Adrenal gland (tissue), 12 donors: ENCODE results near the gene PITHD1. TPM values are rescaled to one million over a fixed set of nuclear protein-coding genes. Genes with fewer than 3 reads are reported as not detected.

Experiments
- DNase-seq, 7 donors: peaks; one replicate each; pipeline ENCODE4 v3.0.0-alpha.2; 2019 to 2020
- H3K27ac ChIP-seq, 5 donors: fragments of 200-600 bp; sonication (generic) in 4 of 5; 1 replicate in 3 of 5; 2 replicates in 2 of 5; pipeline versions ENCODE4 v1.5.1 to v1.8.0; 2016 to 2020; ENCODE audit warnings: mild to moderate bottlenecking in 1 of 5
- H3K27me3 ChIP-seq: fragments of 200-600 bp; 2 replicates; pipeline ENCODE4 v1.8.0; 2021
- H3K36me3 ChIP-seq, 2 donors: fragments of 200-600 bp; replicated peaks in 1 of 2; 1 replicate in 1 of 2; 2 replicates in 1 of 2; pipeline versions ENCODE4 v1.5.1 to v1.8.0; 2018 to 2022
- H3K4me1 ChIP-seq, 2 donors: fragments of 200-600 bp; replicated peaks in 1 of 2; 1 replicate in 1 of 2; 2 replicates in 1 of 2; pipeline versions ENCODE4 v1.5.1 to v1.8.0; 2018 to 2021
- H3K4me3 ChIP-seq, 4 donors: fragments of 200-600 bp; sonication (generic) in 3 of 4; one replicate each; pipeline ENCODE4 v1.5.1; 2016 to 2018
- H3K9me3 ChIP-seq, 3 donors: fragments of 200-600 bp; sonication (generic) in 1 of 3; replicated peaks in 1 of 3; 1 replicate in 2 of 3; 2 replicates in 1 of 3; pipeline versions ENCODE4 v1.5.1 to v1.8.0; 2016 to 2021
- POLR2A ChIP-seq, 2 donors: fragments of 450-650 bp; IDR thresholded peaks; one replicate each; pipeline ENCODE4 v1.6.1; 2017; ENCODE audit warnings: antibody characterized with exemption in 2 of 2, mild to moderate bottlenecking in 2 of 2, moderate library complexity in 1 of 2
- WGBS, 4 donors: extraction: QIAGEN DNeasy Blood & Tissue Kit in 2 of 4; methylation state at CpG; one replicate each; pipeline versions ENCODE4 v1.1.5 to v1.1.7; 2013 to 2017; 5-methylcytosine and 5-hydroxymethylcytosine counted together
- intact Hi-C, 2 donors: fragments of 100-400 bp; cut with DNase I; formaldehyde crosslinking; loops; one replicate each; pipeline versions ENCODE4 v1.14.1 to v1.15.0; 2022 to 2023
- polyA plus RNA-seq, 3 donors: library from polyadenylated mRNA; stranded (reverse); fragments of 200-250 nt in 2 of 3; fragments of 350-450 nt in 1 of 3; fragmentation: Illumina TruSeq in 1 of 3; extraction: RNeasy Lipid Tissue Mini Kit (QIAGEN cat#74804) in 1 of 3; gene quantifications; one replicate each; pipeline ENCODE4 v1.2.3, GENCODE V29; 2013 to 2014
- total RNA-seq, 9 donors: library from RNA; depleted of rRNA in 4 of 9; stranded (reverse); fragments of >200 nt in 4 of 9; fragments of 120-200 nt in 1 of 9; fragmentation: NEBNext Ultra II Directional in 1 of 9; extraction: Animal tissue kit (Norgen Biotek cat#: 25700) in 1 of 9; gene quantifications; one replicate each; pipeline versions ENCODE4 v1.1.0 to v1.2.4, GENCODE V29; 2013 to 2023
- TF ChIP-seq, protein P1 (sequence below), 6 experiments: fragments of 450-650 bp in 4 of 6; fragments of 200-600 bp in 2 of 6; sonication (generic) in 1 of 6; IDR thresholded peaks; 1 replicate in 5 of 6; 2 replicates in 1 of 6; pipeline versions ENCODE4 v1.5.1 to v1.8.0; 2016 to 2021; ENCODE audit warnings: antibody characterized with exemption in 6 of 6, mild to moderate bottlenecking in 2 of 6, moderate library complexity in 1 of 6
- donor health status: healthy with polysubstance abuse.
- donor health status: Bipolar disorder and iron deficiency.
- donor health status: DM: yes; HTN: yes; CAD: no.
- donor health status: DM: no; HTN: no; CAD: no.
- donor health status: DM: no; HTN: no; CAD: no.
- donor health status: DM: yes; HTN: yes; CAD: no.

The PITHD1 gene
- total and polyA plus RNA-seq, 12 donors, result 41.9 to 104 (median 63.0) TPM

DNA sequence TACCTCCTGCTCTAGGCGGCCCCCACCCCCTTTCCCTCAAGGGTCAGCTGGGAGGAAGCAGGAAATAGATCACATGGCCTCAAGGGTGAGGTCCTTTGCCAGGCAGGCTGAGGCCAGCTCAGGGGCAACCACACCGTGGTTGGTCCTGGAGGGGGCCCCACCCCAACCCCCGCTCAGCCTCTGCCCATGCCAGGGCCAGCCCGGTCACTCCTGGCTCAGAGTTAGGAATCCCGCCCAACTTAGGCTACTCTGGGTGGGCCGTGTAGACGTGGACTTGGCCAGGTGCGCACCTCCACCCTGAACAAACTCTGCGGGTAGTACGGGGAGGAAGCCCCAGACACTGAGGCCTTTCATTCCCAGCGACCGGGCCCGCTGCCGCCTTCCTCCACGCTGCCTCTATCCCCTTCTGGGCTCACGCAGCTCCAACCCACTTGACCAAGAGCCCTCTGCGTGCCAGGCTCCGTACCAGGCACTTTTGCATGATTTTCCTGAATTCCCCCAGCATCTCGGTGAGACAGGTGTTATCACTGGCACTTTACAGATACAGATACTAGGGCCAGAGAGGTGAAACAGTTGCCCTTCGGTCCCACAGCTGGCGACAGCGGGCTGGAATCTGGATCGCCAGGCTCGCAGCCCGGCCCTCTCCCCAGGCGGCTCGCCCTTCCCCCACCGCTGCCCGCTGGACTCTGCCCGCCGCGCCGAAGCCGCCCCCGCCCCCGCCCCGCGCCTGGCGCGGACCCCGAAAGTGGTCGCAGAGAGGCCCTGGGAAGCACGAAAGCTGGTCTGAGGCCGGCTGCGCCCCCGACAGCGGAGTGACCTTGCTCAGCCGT lies 21.6 kb downstream of the PITHD1 start:
- TF ChIP-seq, protein P1, sequence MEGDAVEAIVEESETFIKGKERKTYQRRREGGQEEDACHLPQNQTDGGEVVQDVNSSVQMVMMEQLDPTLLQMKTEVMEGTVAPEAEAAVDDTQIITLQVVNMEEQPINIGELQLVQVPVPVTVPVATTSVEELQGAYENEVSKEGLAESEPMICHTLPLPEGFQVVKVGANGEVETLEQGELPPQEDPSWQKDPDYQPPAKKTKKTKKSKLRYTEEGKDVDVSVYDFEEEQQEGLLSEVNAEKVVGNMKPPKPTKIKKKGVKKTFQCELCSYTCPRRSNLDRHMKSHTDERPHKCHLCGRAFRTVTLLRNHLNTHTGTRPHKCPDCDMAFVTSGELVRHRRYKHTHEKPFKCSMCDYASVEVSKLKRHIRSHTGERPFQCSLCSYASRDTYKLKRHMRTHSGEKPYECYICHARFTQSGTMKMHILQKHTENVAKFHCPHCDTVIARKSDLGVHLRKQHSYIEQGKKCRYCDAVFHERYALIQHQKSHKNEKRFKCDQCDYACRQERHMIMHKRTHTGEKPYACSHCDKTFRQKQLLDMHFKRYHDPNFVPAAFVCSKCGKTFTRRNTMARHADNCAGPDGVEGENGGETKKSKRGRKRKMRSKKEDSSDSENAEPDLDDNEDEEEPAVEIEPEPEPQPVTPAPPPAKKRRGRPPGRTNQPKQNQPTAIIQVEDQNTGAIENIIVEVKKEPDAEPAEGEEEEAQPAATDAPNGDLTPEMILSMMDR (IDR thresholded peaks at IDR 0.05), result no peak
- TF ChIP-seq POLR2A (IDR thresholded peaks at IDR 0.05), result peak in 1 of 2 donors; percentile 79
- H3K27ac ChIP-seq, result peak overlapping the region; percentile 42 to 88 (median 85)
- peaks cover 0 to 25% of the 10 kb centered on the region in 2 donors for H3K36me3 ChIP-seq
- 0 to 3% (median 2%) methylated on average over 10 to 48 of the region's 48 CpGs for WGBS, 4 donors
- H3K4me1 ChIP-seq, result peaks cover 11 to 20% of the 10 kb centered on the region in 2 donors
- intact Hi-C loops, result loop anchor here in 1 of 2 donors (10.0 kb wide), 1 partner anchor 65 kb away; the partner anchor contains the start of gene FUCA1
- H3K27me3 ChIP-seq, result no peaks in the 10 kb centered on the region
- H3K9me3 ChIP-seq, result no peaks in the 10 kb centered on the region
- peak; percentile 61 to 89 (median 87) for DNase-seq
- peak overlapping the region; percentile 16 to 60 (median 52) for H3K4me3 ChIP-seq

DNA sequence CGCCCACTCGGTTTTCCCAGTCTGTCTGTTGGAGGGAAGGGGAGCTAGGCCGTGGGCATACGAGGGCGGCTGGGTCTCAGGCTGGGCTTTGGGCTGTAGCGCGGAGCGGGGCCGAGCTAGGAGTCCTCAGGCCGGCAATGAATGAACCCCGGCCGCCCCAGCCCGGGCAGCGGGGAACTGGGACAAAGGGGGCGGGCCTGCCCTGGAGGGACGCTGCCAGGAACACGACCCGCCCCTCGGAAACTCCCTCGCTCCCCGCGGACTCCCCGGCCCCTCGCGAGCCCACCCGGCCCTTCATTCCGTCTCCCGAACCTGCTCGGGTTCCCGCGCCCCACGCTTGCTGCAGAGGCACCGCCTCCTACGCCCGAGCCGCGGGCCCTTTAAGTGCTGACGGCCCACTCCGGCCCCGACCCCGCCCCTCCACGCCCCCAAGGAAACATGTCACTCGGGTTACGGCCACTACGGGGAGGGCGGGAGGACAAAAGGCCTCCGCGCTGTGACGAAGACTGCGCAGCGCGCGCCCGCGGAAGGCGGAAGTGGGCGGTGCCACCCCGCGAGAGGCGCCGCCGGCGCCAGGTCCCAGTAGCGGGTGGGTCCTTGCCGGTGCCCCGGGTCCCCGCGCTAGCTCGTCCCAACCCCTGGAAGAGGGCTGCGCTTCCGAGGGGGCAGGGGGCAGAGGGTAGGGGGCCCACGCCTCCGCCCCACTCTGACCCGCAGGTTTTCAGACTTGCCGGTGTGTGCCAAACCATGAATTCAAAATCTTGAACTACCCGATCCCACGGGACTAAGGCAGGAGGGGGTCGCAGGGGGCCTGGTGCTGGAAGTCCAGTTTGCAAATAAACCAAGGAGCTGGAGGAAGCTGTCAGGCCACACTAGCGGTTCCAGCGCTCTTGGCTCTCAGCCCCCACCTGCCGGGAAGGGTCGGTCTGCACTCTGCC lies 22.5 kb downstream of the PITHD1 start, which contains the start of gene GALE:
GALE (minus strand) TSS at position 355 of the 938 bp plus-strand sequence. CDS start 1,747 bp downstream, outside the sequence.
- TF ChIP-seq, protein P1 (IDR thresholded peaks at IDR 0.05), result no peak
- peak; percentile 25 to 74 for TF ChIP-seq POLR2A (IDR thresholded peaks at IDR 0.05)
- Histone ChIP-seq H3K9me3 (no peaks in the 10 kb centered on the region), H3K36me3 (peaks cover 0 to 20% of the 10 kb centered on the region in 2 donors), H3K4me3 (peak within 1 kb of the TSS; percentile 43 to 78 (median 60)), H3K27me3 (no peaks in the 10 kb centered on the region), H3K4me1 (peaks cover 11 to 20% of the 10 kb centered on the region in 2 donors), H3K27ac (peak within 1 kb of the TSS; percentile 42 to 88 (median 85))
- peak; percentile 97 to 98 (median 98) for DNase-seq
- 0 to 1% (median 0%) methylated on average over 9 to 82 of the region's 82 CpGs for WGBS, 4 donors
- intact Hi-C loops, result loop anchor here in 1 of 2 donors (10.0 kb wide), 1 partner anchor 64 kb away; the partner anchor contains the start of gene FUCA1

DNA sequence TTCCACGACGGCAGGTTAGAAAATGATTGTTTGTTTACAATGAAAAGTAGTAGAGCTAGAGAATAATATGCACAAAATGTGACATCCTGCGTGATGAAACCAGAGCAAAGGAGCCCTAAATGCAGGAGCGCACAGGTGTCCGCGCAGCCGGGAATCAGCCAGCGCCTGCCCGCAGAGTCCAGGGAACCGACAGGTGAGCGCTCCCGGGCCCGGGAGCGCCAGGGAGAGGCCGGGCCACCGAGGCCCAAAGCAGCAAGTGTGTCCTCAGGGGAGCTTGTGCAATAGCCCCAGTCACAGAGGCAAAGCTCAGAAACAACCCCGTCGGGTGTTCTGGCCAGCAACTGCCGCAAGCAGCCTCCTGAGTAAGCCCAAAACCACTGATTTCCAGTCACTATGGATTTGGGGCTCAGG lies 23.1 kb downstream of the PITHD1 start:
- peak overlapping the region in 4 of 5 donors; percentile 84 to 88 (median 86) for H3K27ac ChIP-seq
- H3K9me3 ChIP-seq, result no peaks in the 10 kb centered on the region
- H3K27me3 ChIP-seq, result no peaks in the 10 kb centered on the region
- 15 to 37% (median 25%) methylated on average over 4 to 19 of the region's 19 CpGs for WGBS, 4 donors
- peak overlapping the region in 3 of 4 donors; percentile 43 to 60 (median 49) for H3K4me3 ChIP-seq
- peaks cover 0 to 15% of the 10 kb centered on the region in 2 donors for H3K36me3 ChIP-seq
- intact Hi-C loops, result loop anchor here in 1 of 2 donors (10.0 kb wide), 1 partner anchor 63 kb away; the partner anchor contains the start of gene FUCA1
- peaks cover 11 to 20% of the 10 kb centered on the region in 2 donors for H3K4me1 ChIP-seq
- peak in 3 of 7 donors; percentile 37 to 57 (median 53) for DNase-seq
- TF ChIP-seq, protein P1 (IDR thresholded peaks at IDR 0.05), result no peak
- no peak for TF ChIP-seq POLR2A (IDR thresholded peaks at IDR 0.05)
